MCF 10A (cell line): ENCODE measurements around the gene ZNF549. TPM values are rescaled to one million over a fixed set of nuclear protein-coding genes. Genes with fewer than 3 reads are reported as not detected.

Experiments used
- BruUV-seq: library from RNA; stranded (reverse); fragments of 400-500 nt; replicated peaks from 2 replicates; lab custom pipeline; 2021; lab: Mats Ljungman, UMichigan
- CTCF ChIA-PET: fragments of 300-600 bp; sonication (Branson Sonifier 250); formaldehyde crosslinking; extraction: SDS; loops from one replicate; lab custom pipeline; 2021; ENCODE audit warnings: antibody characterized with exemption, inconsistent platforms; lab: Yijun Ruan, JAX
- POLR2A ChIA-PET: fragments of 300-600, 350-650 bp; sonication (Branson Sonifier 250); formaldehyde crosslinking; extraction: SDS; loops from one replicate; lab custom pipeline; 2020; ENCODE audit warnings: antibody characterized with exemption, inconsistent platforms; lab: Yijun Ruan, JAX
- DNase-seq: peaks from one replicate; pipeline ENCODE4 v3.0.0-alpha.2; 2018; ENCODE audit not compliant: unreplicated experiment
- H3K27ac Mint-ChIP-seq: one replicate; pipeline ENCODE4 v1.8.0; 2022; ENCODE audit warnings: mild to moderate bottlenecking, low read depth, mixed read lengths; ENCODE audit not compliant: unreplicated experiment
- H3K27me3 Mint-ChIP-seq: one replicate; pipeline ENCODE4 v1.8.0; 2022; ENCODE audit warnings: mixed read lengths; ENCODE audit not compliant: insufficient read depth, unreplicated experiment
- H3K36me3 Mint-ChIP-seq: one replicate; pipeline ENCODE4 v1.8.0; 2022; ENCODE audit warnings: mild to moderate bottlenecking, moderate library complexity, mixed read lengths; ENCODE audit not compliant: insufficient read depth, unreplicated experiment
- H3K4me1 Mint-ChIP-seq: one replicate; pipeline ENCODE4 v1.8.0; 2022; ENCODE audit warnings: mixed read lengths; ENCODE audit not compliant: insufficient read depth, unreplicated experiment
- H3K4me3 Mint-ChIP-seq: one replicate; pipeline ENCODE4 v1.8.0; 2022; ENCODE audit warnings: mild to moderate bottlenecking, moderate library complexity, mixed read lengths; ENCODE audit not compliant: unreplicated experiment
- H3K9me3 Mint-ChIP-seq: one replicate; pipeline ENCODE4 v1.8.0; 2022; ENCODE audit warnings: mixed read lengths; ENCODE audit not compliant: unreplicated experiment
- intact Hi-C: fragments of 100-400 bp; cut with micrococcal nuclease; formaldehyde crosslinking; loops from 2 replicates; pipeline ENCODE4 v1.14.1; 2022
- total RNA-seq: library from RNA; stranded (reverse); gene quantifications from 2 replicates; pipeline ENCODE4 v1.2.3, GENCODE V29; 2022
- TF ChIP-seq, protein P1 (sequence below): fragments of 200-600 bp; IDR thresholded peaks from one replicate; pipeline ENCODE4 v1.8.0; 2022; ENCODE audit warnings: antibody characterized with exemption, mild to moderate bottlenecking; ENCODE audit not compliant: unreplicated experiment

Gene ZNF549
- total RNA-seq, 1 experiment from 2014 or later: 3.9 TPM

DNA sequence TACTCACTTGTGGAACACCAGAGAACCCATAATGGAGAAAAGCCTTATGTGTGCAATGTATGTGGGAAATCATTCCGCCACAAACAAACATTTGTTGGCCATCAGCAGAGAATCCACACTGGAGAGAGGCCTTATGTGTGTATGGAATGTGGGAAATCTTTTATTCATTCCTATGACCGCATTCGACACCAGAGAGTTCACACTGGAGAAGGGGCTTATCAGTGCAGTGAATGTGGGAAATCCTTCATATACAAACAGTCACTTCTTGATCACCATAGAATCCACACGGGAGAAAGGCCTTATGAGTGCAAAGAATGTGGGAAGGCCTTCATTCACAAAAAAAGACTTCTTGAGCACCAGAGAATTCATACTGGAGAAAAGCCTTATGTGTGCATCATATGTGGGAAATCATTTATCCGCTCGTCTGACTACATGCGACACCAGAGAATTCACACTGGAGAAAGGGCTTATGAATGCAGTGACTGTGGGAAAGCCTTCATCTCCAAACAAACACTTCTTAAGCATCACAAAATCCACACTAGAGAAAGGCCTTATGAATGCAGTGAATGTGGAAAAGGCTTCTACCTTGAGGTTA is 10.9 kb downstream of the ZNF549 start:
- peaks cover 83% of the 10 kb centered on the region for H3K36me3 Mint-ChIP-seq
- CTCF ChIA-PET: no interaction called here
- DNase-seq: no peak
- no peaks in the 10 kb centered on the region for H3K27me3 Mint-ChIP-seq
- intact Hi-C loops: no loop called here
- no peak overlapping the region for H3K4me3 Mint-ChIP-seq
- POLR2A ChIA-PET: no interaction called here
- no peaks in the 10 kb centered on the region for H3K4me1 Mint-ChIP-seq
- H3K9me3 Mint-ChIP-seq: peaks cover 45% of the 10 kb centered on the region
- BruUV-seq: no TSS peak
- TF ChIP-seq, protein P1, sequence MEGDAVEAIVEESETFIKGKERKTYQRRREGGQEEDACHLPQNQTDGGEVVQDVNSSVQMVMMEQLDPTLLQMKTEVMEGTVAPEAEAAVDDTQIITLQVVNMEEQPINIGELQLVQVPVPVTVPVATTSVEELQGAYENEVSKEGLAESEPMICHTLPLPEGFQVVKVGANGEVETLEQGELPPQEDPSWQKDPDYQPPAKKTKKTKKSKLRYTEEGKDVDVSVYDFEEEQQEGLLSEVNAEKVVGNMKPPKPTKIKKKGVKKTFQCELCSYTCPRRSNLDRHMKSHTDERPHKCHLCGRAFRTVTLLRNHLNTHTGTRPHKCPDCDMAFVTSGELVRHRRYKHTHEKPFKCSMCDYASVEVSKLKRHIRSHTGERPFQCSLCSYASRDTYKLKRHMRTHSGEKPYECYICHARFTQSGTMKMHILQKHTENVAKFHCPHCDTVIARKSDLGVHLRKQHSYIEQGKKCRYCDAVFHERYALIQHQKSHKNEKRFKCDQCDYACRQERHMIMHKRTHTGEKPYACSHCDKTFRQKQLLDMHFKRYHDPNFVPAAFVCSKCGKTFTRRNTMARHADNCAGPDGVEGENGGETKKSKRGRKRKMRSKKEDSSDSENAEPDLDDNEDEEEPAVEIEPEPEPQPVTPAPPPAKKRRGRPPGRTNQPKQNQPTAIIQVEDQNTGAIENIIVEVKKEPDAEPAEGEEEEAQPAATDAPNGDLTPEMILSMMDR: no peak
- H3K27ac Mint-ChIP-seq: no peak overlapping the region

DNA sequence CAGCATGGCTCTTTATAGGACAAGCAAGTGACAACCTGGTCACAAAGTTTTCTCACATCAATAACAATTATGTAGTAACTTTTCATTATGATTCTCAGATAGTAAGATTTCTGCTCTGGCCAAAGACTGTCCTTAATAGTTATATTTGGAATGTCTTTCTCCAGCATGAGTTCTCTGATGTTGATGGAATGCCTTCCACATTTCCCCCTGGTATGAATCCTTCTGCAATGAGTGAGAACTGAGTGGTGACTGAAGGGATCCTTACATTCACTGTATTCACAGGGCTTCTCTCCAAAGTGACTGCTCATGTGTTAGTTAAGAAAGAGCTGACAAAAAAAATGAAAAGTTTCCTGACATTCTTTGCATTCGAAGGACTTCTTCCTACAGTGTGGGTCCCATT is 19.4 kb downstream of the ZNF549 start:
- TF ChIP-seq, protein P1: no peak
- BruUV-seq: no TSS peak
- Mint-ChIP-seq H3K36me3 (peaks cover 94% of the 10 kb centered on the region), H3K27ac (no peak overlapping the region), H3K9me3 (peaks cover 53% of the 10 kb centered on the region), H3K4me1 (no peaks in the 10 kb centered on the region), H3K27me3 (no peaks in the 10 kb centered on the region), H3K4me3 (no peak overlapping the region)
- CTCF ChIA-PET: no interaction called here
- intact Hi-C loops: no loop called here
- POLR2A ChIA-PET: no interaction called here
- DNase-seq: no peak

DNA sequence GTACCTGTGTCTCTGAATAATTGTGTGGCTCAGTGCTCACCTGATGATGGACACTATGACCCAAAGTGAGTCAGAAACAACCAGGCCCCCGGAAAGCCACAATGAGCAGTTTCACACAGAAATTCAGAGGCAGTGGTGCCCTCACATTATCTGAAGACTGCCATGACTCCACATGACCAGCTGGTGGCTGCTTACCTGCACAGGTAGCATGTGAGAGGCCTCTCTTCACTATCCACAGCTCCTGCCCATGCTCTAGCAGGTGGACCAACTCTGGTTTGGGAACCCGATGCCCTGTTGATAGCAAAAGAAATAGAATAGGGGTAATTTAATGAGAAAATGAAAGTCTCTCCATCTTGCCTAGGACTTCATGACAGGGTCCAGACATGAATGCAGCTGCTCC is 25.3 kb downstream of the ZNF549 start:
- no TSS peak for BruUV-seq
- H3K36me3 Mint-ChIP-seq: peaks cover 96% of the 10 kb centered on the region
- TF ChIP-seq, protein P1: no peak
- DNase-seq: no peak
- no peaks in the 10 kb centered on the region for H3K27me3 Mint-ChIP-seq
- H3K9me3 Mint-ChIP-seq: peaks cover 56% of the 10 kb centered on the region
- CTCF ChIA-PET: no interaction called here
- H3K27ac Mint-ChIP-seq: no peak overlapping the region
- intact Hi-C loops: no loop called here
- peaks cover 2% of the 10 kb centered on the region for H3K4me1 Mint-ChIP-seq
- POLR2A ChIA-PET: no interaction called here
- H3K4me3 Mint-ChIP-seq: no peak overlapping the region

DNA sequence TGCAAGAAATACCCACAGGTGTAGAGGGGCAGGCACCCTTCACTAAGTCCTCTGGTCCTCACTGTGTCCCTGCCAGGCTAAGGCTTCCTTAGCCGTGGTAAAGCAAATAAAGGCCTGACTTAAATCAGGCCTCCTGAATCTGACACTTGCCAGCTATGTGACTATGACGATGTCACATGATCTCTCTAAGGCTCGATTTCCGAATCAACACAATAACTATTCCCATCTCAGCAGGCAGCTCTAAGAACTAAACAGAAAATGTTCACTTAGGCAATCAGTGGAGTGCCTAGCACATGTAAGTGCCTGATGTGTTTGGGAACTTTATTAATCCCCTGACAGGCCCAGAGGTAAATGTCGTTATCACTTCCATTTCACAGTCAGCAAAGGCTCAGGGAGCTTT is 30.5 kb downstream of the ZNF549 start:
- DNase-seq: no peak
- TF ChIP-seq, protein P1: no peak
- intact Hi-C loops: no loop called here
- Mint-ChIP-seq H3K4me3 (peak overlapping the region; percentile 92), H3K36me3 (peaks cover 52% of the 10 kb centered on the region), H3K9me3 (peaks cover 26% of the 10 kb centered on the region), H3K4me1 (peaks cover 20% of the 10 kb centered on the region), H3K27me3 (no peaks in the 10 kb centered on the region), H3K27ac (no peak overlapping the region)
- POLR2A ChIA-PET: interaction anchor here (0.7 to 0.8 kb wide), 2 partner anchors 10 to 124 kb away, joined by 3 read pairs; partner anchors contain the start of gene ZNF551
- no TSS peak for BruUV-seq
- CTCF ChIA-PET: interaction anchor here (0.7 kb wide), 1 partner anchor 61 kb away, joined by 3 read pairs; no protein-coding TSS in a partner anchor
